GM12878 (cell line): ENCODE data around the gene PTAFR. TPM values are rescaled to one million over a fixed set of nuclear protein-coding genes. Genes with fewer than 3 reads are reported as not detected.
"Not testable (repeated sequence)": the region's sequence is repeated elsewhere in the genome, so short reads cannot be mapped to it uniquely, and the experiment has no call there.

Experiments
- ATAC-seq: fragments of 200-7000 bp; cut with Tn5 transposase; 3 replicates; pipeline ENCODE4 v1.9.1; 2020; ENCODE audit warnings: mild to moderate bottlenecking, moderate library complexity
- BruUV-seq: library from RNA; stranded (reverse); fragments of 400-500 nt; replicated peaks from 2 replicates; lab custom pipeline; 2021; lab: Mats Ljungman, UMichigan
- CTCF ChIA-PET: fragments of 300-600 bp; sonication (Branson Sonifier 250); formaldehyde crosslinking; extraction: SDS; loops from one replicate; lab custom pipeline; 2021; ENCODE audit warnings: inconsistent platforms; lab: Yijun Ruan, JAX
- POLR2A ChIA-PET: fragments of 350-600 bp; formaldehyde crosslinking; extraction: SDS; loops from one replicate; lab custom pipeline; 2021; ENCODE audit warnings: inconsistent platforms; lab: Charles Lee
- RAD21 ChIA-PET: fragments of 300-600 bp; sonication (Branson Sonifier 250); formaldehyde crosslinking; loops from one replicate; lab custom pipeline; 2023; ENCODE audit warnings: antibody characterized with exemption; ENCODE audit not compliant: unreplicated experiment; lab: Charles Lee
- SMC1A ChIA-PET: fragments of 300-600 bp; sonication (Branson Sonifier 250); formaldehyde crosslinking; loops from one replicate; lab custom pipeline; 2023; ENCODE audit not compliant: unreplicated experiment, uncharacterized antibody; lab: Charles Lee
- DNase-seq: peaks from one replicate; pipeline ENCODE4 v3.0.0-alpha.2; 2011; ENCODE audit warnings: low read depth, low spot score
- FAIRE-seq: peaks from 3 replicates; lab custom pipeline; 2011; peaks lifted over from hg19 to GRCh38; lab: Jason Lieb, UNC
- H2AFZ ChIP-seq: 2 replicates; pipeline ENCODE4 v1.6.0; 2011; ENCODE audit warnings: low read depth, low read length, control low read depth; ENCODE audit not compliant: control insufficient read depth
- H3K27ac ChIP-seq: 2 replicates; pipeline ENCODE4 v1.5.1; 2011; ENCODE audit warnings: control low read depth; ENCODE audit not compliant: control insufficient read depth, insufficient read depth
- H3K27me3 ChIP-seq, 2 experiments: replicated peaks in 1 of 2; 2 replicates each; pipeline versions ENCODE4 v1.6.0 to v1.6.1; 2011; ENCODE audit warnings: low read length in 1 of 2; ENCODE audit not compliant: control insufficient read depth in 2 of 2, insufficient read depth in 2 of 2
- H3K36me3 ChIP-seq, 2 experiments: 2 replicates each; pipeline ENCODE4 v1.5.1; 2011; ENCODE audit warnings: low read length in 1 of 2; ENCODE audit not compliant: control insufficient read depth in 2 of 2, insufficient read depth in 2 of 2
- H3K4me1 ChIP-seq: 2 replicates; pipeline ENCODE4 v1.6.1; 2011; ENCODE audit warnings: mild to moderate bottlenecking, low read length, moderate library complexity, mixed read lengths; ENCODE audit not compliant: control insufficient read depth, insufficient read depth
- H3K4me2 ChIP-seq: 2 replicates; pipeline ENCODE4 v1.6.0; 2011; ENCODE audit warnings: control low read depth; ENCODE audit not compliant: control insufficient read depth, insufficient read depth
- H3K4me3 ChIP-seq: fragments of 200-600 bp; sonication (generic); 2 replicates; pipeline ENCODE4 v1.5.1; 2016
- H3K79me2 ChIP-seq: 2 replicates; pipeline ENCODE4 v1.6.0; 2011; ENCODE audit warnings: low read length; ENCODE audit not compliant: control insufficient read depth, insufficient read depth
- H3K9ac ChIP-seq: 2 replicates; pipeline ENCODE4 v1.8.0; 2011; ENCODE audit warnings: low read length, control low read depth, mixed read lengths; ENCODE audit not compliant: control insufficient read depth, insufficient read depth
- H3K9me3 ChIP-seq: replicated peaks from 3 replicates; pipeline ENCODE4 v1.5.1; 2011; ENCODE audit warnings: mild to moderate bottlenecking, low read length; ENCODE audit not compliant: control insufficient read depth, insufficient read depth
- H4K20me1 ChIP-seq: 2 replicates; pipeline ENCODE4 v1.6.0; 2011; ENCODE audit not compliant: control insufficient read depth, insufficient read depth
- ETV6 ChIP-seq, 2 experiments: fragments of 450-650 bp in 1 of 2; IDR thresholded peaks in 1 of 2; conservative IDR thresholded peaks in 1 of 2; 2 replicates each; pipeline ENCODE4 v1.6.1; 2014; ENCODE audit warnings: antibody characterized with exemption in 1 of 2, borderline replicate concordance in 1 of 2, low read depth in 1 of 2, mild to moderate bottlenecking in 1 of 2, moderate library complexity in 1 of 2
- HDAC2 ChIP-seq: fragments of 200-600 bp; sonication (generic); IDR thresholded peaks from 2 replicates; pipeline ENCODE4 v1.6.1; 2017
- IRF3 ChIP-seq: fragments of 450-650 bp; IDR thresholded peaks from 2 replicates; pipeline ENCODE4 v1.6.1; 2014; ENCODE audit warnings: mild to moderate bottlenecking
- TAF1 ChIP-seq: IDR thresholded peaks from 2 replicates; pipeline ENCODE4 v1.6.1; 2011; ENCODE audit warnings: mild to moderate bottlenecking, low read depth, low read length, borderline replicate concordance
- TBL1XR1 ChIP-seq: IDR thresholded peaks from 2 replicates; pipeline ENCODE4 v1.6.1; 2012; ENCODE audit warnings: low read depth, low read length, improper control_type of control experiment
- ZNF687 ChIP-seq: fragments of 450-650 bp; IDR thresholded peaks from 2 replicates; pipeline ENCODE4 v1.6.1; 2017; ENCODE audit warnings: mild to moderate bottlenecking, moderate library complexity
- WGBS: methylation state at CpG from one replicate; pipeline ENCODE4 v1.1.6; 2016; ENCODE audit warnings: low lambda C conversion rate; ENCODE audit not compliant: insufficient replicate concordance, insufficient coverage; ENCODE audit errors: missing lambda C conversion rate; 5-methylcytosine and 5-hydroxymethylcytosine counted together
- in situ Hi-C: fragments of 300-500 bp; cut with MboI; formaldehyde crosslinking; loops from 9 replicates; pipeline ENCODE4 v1.14.3; 2018; ENCODE audit warnings: mixed read lengths
- intact Hi-C: fragments of 100-400 bp; cut with micrococcal nuclease; formaldehyde crosslinking; loops from one replicate; pipeline ENCODE4 v1.14.2; 2022; ENCODE audit not compliant: unreplicated experiment
- polyA plus RNA-seq, 11 experiments: library from polyadenylated mRNA; depleted of rRNA in 4 of 11; unstranded in 6 of 11; stranded (reverse) in 5 of 11; fragments of >200 nt; fragmentation: Nextera tagmentation in 4 of 11; fragmentation: Illumina TruSeq in 1 of 11; extraction: Ambion mirVana in 4 of 11; extraction: Trizol in 1 of 11; gene quantifications; 1 replicate in 1 of 11; 2 replicates in 10 of 11; pipeline versions ENCODE4 v1.2.1 to v1.2.3, GENCODE V29; 2011 to 2016; ENCODE audit warnings: inconsistent platforms in 2 of 11, missing spikeins in 2 of 11, low read depth in 1 of 11
- total RNA-seq, 4 experiments: library from RNA; depleted of rRNA in 3 of 4; stranded (reverse); fragments of >200 nt in 3 of 4; fragmentation: Illumina TruSeq in 1 of 4; extraction: Trizol in 1 of 4; gene quantifications; 2 replicates each; pipeline versions ENCODE4 v1.2.1 to v1.2.3, GENCODE V29; 2013 to 2021

PTAFR gene
- total and polyA plus RNA-seq, 10 of the 15 experiments (the other 5 are each of a cell fraction or from before 2014, with no cell fraction given) = 17.5 to 251 (median 27.7) TPM

GRCh38 chr1:28141685-28142084 is 34.8 kb downstream of the PTAFR start (continued):
- TF ChIP-seq ZNF687 = no peak
- no peak for TF ChIP-seq IRF3
- no peak for TF ChIP-seq HDAC2
- no peak for TF ChIP-seq TBL1XR1
- TF ChIP-seq TAF1 = no peak

GRCh38 chr1:28139866-28140265 is 36.6 kb downstream of the PTAFR start:
- H3K4me1 ChIP-seq = peaks cover 43% of the 10 kb centered on the region
- FAIRE-seq, intact Hi-C loops, RAD21 ChIA-PET, H2AFZ ChIP-seq, H3K27ac ChIP-seq, H3K4me2 ChIP-seq, in situ Hi-C loops, H3K36me3 ChIP-seq, H3K9me3 ChIP-seq, H3K27me3 ChIP-seq, H3K4me3 ChIP-seq, H3K9ac ChIP-seq, H4K20me1 ChIP-seq, ATAC-seq, DNase-seq, BruUV-seq, H3K79me2 ChIP-seq: not testable (repeated sequence)
- CTCF ChIA-PET = interaction anchor here (0.9 kb wide), 1 partner anchor 17 kb away, joined by 4 read pairs; no protein-coding TSS in a partner anchor
- 85% methylated on average over 6 of the region's 8 CpGs for whole genome bisulfite sequencing
- 0 out of 4 replicates have a peak, but pooled peaks of 1 of the 2 experiments have one; percentile 10 for TF ChIP-seq ETV6 (conservative IDR thresholded peaks at IDR 0.05 in 1 of 2, IDR thresholded peaks at IDR 0.05 in 1 of 2; ENCODE audit: borderline replicate concordance in 1 of 2, low read depth in 1 of 2)
- POLR2A ChIA-PET = interaction anchor here (0.6 kb wide), 1 partner anchor 77 kb away, joined by 7 read pairs; no protein-coding TSS in a partner anchor
- SMC1A ChIA-PET = interaction anchor here (2.3 kb wide), 1 partner anchor 48 kb away, joined by 9 read pairs; no protein-coding TSS in a partner anchor
